HuH-7.5 (cell line): ENCODE results near the gene TIGD2.
"Not testable (repeated sequence)": the region's sequence is repeated elsewhere in the genome, so short reads cannot be mapped to it uniquely, and the experiment has no call there.

Experiments used
- DNase-seq: peaks from one replicate; pipeline ENCODE4 v3.0.0; 2011; ENCODE audit warnings: low spot score

The TIGD2 gene

GRCh38 chr4:89119836-89120235 lies 8.5 kb downstream of the TIGD2 start:
- DNase-seq, result no peak

- DNase-seq, result no peak
Measured at GRCh38 chr4:89121387-89122068, 10.2 kb downstream of the TIGD2 start.

GRCh38 chr4:89123451-89123851 lies 12.1 kb downstream of the TIGD2 start:
- DNase-seq, result no peak

GRCh38 chr4:89125901-89126782 lies 14.8 kb downstream of the TIGD2 start:
- no peak for DNase-seq

- no peak for DNase-seq
Measured at GRCh38 chr4:89129080-89129640, 17.8 kb downstream of the TIGD2 start.

- no peak for DNase-seq
Measured at GRCh38 chr4:89134775-89135319, 23.5 kb downstream of the TIGD2 start.

- no peak for DNase-seq
Measured at GRCh38 chr4:89136525-89136924, 25.2 kb downstream of the TIGD2 start.

- DNase-seq, result no peak
Measured at GRCh38 chr4:89137231-89137630, 25.9 kb downstream of the TIGD2 start.

GRCh38 chr4:89137695-89138094 lies 26.4 kb downstream of the TIGD2 start:
- no peak for DNase-seq

GRCh38 chr4:89140168-89140759 lies 28.9 kb downstream of the TIGD2 start:
- no peak for DNase-seq

GRCh38 chr4:89142691-89143669 lies 31.6 kb downstream of the TIGD2 start:
- no peak for DNase-seq

- not testable (repeated sequence) for DNase-seq
Measured at GRCh38 chr4:89144652-89145051, 33.3 kb downstream of the TIGD2 start.

- DNase-seq, result no peak
Measured at GRCh38 chr4:89146196-89146595, 34.9 kb downstream of the TIGD2 start.

- no peak for DNase-seq
Measured at GRCh38 chr4:89152972-89153371, 41.6 kb downstream of the TIGD2 start.

- DNase-seq, result no peak
Measured at GRCh38 chr4:89156174-89156914, 45.0 kb downstream of the TIGD2 start.

- DNase-seq, result no peak
Measured at GRCh38 chr4:89157488-89158024, 46.2 kb downstream of the TIGD2 start.

- no peak for DNase-seq
Measured at GRCh38 chr4:89158884-89159503, 47.7 kb downstream of the TIGD2 start.

- DNase-seq, result no peak
Measured at GRCh38 chr4:89160806-89161205, 49.5 kb downstream of the TIGD2 start.

- no peak for DNase-seq
Measured at GRCh38 chr4:89161841-89162240, 50.5 kb downstream of the TIGD2 start.

GRCh38 chr4:89162496-89162895 lies 51.2 kb downstream of the TIGD2 start:
- no peak for DNase-seq
